Thoracic aorta (tissue), 2 donors: ENCODE results near the gene POLA1. TPM values are rescaled to one million over a fixed set of nuclear protein-coding genes. Genes with fewer than 3 reads are reported as not detected.

Experiments
- ATAC-seq: fragments of 150-250 bp; one replicate; pipeline ENCODE4 v1.8.0; 2017; ENCODE audit warnings: low read depth; ENCODE audit not compliant: insufficient number of reproducible peaks, low FRiP score
- DNase-seq: peaks from one replicate; pipeline ENCODE4 v3.0.0-alpha.2; 2020; ENCODE audit warnings: low spot score
- H3K27ac ChIP-seq, 2 donors: fragments of 200-600 bp; sonication (generic); 1 replicate in 1 of 2; 2 replicates in 1 of 2; pipeline ENCODE4 v1.5.1; 2016; ENCODE audit warnings: mild to moderate bottlenecking in 2 of 2, moderate library complexity in 2 of 2
- H3K27me3 ChIP-seq: fragments of 200-600 bp; sonication (generic); replicated peaks from 2 replicates; pipeline ENCODE4 v1.6.0; 2016; ENCODE audit warnings: mild to moderate bottlenecking; ENCODE audit not compliant: insufficient read depth
- H3K36me3 ChIP-seq: fragments of 200-600 bp; sonication (generic); one replicate; pipeline ENCODE4 v1.5.1; 2016
- H3K4me1 ChIP-seq, 2 donors: fragments of 200-600 bp; sonication (generic); 1 replicate in 1 of 2; 2 replicates in 1 of 2; pipeline versions ENCODE4 v1.5.1 to v1.6.0; 2016; ENCODE audit warnings: low read depth in 2 of 2, mild to moderate bottlenecking in 1 of 2; ENCODE audit not compliant: control insufficient read depth in 1 of 2
- H3K4me3 ChIP-seq: fragments of 200-600 bp; sonication (generic); 2 replicates; pipeline ENCODE4 v1.5.1; 2016; ENCODE audit warnings: mild to moderate bottlenecking
- H3K9me3 ChIP-seq: fragments of 200-600 bp; sonication (generic); 2 replicates; pipeline ENCODE4 v1.5.1; 2016
- CTCF ChIP-seq: fragments of 200-600 bp; sonication (generic); IDR thresholded peaks from one replicate; pipeline ENCODE4 v1.5.1; 2019; ENCODE audit warnings: antibody characterized with exemption
- total RNA-seq, 2 donors: library from RNA; depleted of rRNA; stranded (reverse); fragments of >200 nt; gene quantifications; one replicate each; pipeline versions ENCODE4 v1.1.0 to v1.2.3, GENCODE V29; 2016

The POLA1 gene
- total RNA-seq, 2 donors from 2014 or later = 11.6 to 20.6 TPM

DNA sequence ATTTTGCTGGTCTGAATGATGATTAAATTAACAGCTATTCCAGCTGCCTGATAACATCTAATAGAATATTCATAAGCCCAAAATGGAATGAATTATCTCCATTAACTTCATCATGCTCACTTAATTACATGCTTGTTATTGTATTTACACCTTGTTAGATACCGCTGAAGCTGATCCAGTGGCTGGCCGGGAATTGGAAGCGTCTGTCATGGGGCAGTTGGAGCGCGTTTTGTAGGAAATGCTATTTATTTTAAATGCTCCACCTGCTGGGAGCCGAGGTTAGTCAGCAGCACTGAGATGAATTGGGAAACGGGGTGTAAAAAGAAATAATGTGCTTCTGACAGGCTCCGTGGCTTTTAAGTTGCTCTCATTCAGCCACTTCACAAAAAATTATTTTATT is 296.8 kb downstream of the POLA1 start:
- ATAC-seq (no peak), DNase-seq (no peak)
- H3K4me3 ChIP-seq = no peak overlapping the region
- no peaks in the 10 kb centered on the region for H3K4me1 ChIP-seq
- H3K9me3 ChIP-seq = no peaks in the 10 kb centered on the region
- H3K36me3 ChIP-seq = no peaks in the 10 kb centered on the region
- no peak overlapping the region for H3K27ac ChIP-seq
- H3K27me3 ChIP-seq = no peaks in the 10 kb centered on the region
- TF ChIP-seq CTCF = no peak

- ATAC-seq (no peak), DNase-seq (no peak)
- Histone ChIP-seq H3K9me3 (no peaks in the 10 kb centered on the region), H3K4me3 (no peak overlapping the region), H3K36me3 (no peaks in the 10 kb centered on the region), H3K4me1 (no peaks in the 10 kb centered on the region), H3K27ac (no peak overlapping the region), H3K27me3 (no peaks in the 10 kb centered on the region)
- TF ChIP-seq CTCF = no peak
Observed at GRCh38 chrX:24993879-24994278, 300.2 kb downstream of the POLA1 start.

DNA sequence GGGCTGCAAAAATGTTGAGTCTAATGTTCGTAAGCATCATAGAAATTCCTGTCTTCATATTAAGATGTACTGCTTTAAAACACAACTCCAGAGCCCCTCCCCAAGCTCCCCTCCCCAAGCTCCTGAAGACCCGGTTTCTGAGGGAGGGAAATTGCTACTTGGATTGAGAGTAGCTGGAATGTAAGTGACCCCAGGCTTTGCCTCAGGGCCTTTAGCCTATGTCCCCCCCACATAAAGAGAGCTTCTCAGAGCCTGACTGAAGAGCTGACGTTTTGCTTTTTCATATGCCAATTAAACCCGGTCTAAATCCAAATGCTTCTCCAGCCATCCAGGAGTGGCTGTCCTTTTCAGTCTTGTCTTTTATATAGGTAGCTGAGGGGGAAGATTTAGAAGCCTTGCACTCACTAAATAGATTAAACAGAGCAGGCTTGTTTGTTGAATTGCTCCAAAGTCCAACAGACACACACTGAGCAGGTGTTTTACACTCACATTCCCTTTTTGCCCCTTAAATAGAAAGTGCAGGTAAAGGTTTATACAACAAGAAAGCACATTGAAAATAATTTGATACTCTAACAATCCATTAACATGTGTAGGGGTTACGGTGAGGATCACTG is 302.5 kb downstream of the POLA1 start:
- Histone ChIP-seq H3K36me3 (no peaks in the 10 kb centered on the region), H3K27ac (no peak overlapping the region), H3K4me3 (no peak overlapping the region), H3K4me1 (no peaks in the 10 kb centered on the region), H3K9me3 (no peaks in the 10 kb centered on the region), H3K27me3 (no peaks in the 10 kb centered on the region)
- ATAC-seq = no peak
- TF ChIP-seq CTCF = no peak
- no peak for DNase-seq

- Histone ChIP-seq H3K27me3 (no peaks in the 10 kb centered on the region), H3K27ac (no peak overlapping the region), H3K36me3 (no peaks in the 10 kb centered on the region), H3K4me3 (no peak overlapping the region), H3K9me3 (no peaks in the 10 kb centered on the region), H3K4me1 (peaks cover 0 to under 1% of the 10 kb centered on the region in 2 donors)
- no peak for ATAC-seq
- TF ChIP-seq CTCF = no peak
- DNase-seq = no peak
Observed at GRCh38 chrX:24999511-24999910, 305.8 kb downstream of the POLA1 start.

GRCh38 chrX:25001808-25002660 is 308.3 kb downstream of the POLA1 start:
- Histone ChIP-seq H3K4me3 (no peak overlapping the region), H3K36me3 (no peaks in the 10 kb centered on the region), H3K9me3 (no peaks in the 10 kb centered on the region), H3K27ac (no peak overlapping the region), H3K27me3 (no peaks in the 10 kb centered on the region), H3K4me1 (peaks cover 4 to 16% of the 10 kb centered on the region in 2 donors)
- no peak for TF ChIP-seq CTCF
- ATAC-seq = no peak
- no peak for DNase-seq
